Head of caudate nucleus (tissue), 42 donors: ENCODE measurements around the gene USH2A.

Source experiments
- DNase-seq, 42 donors: peaks; one replicate each; pipeline versions ENCODE4 v3.0.0 to v3.0.0-alpha.2; 2020 to 2021; ENCODE audit warnings: mixed read lengths in 7 of 42
- intact Hi-C: fragments of 100-400 bp; cut with DNase I; formaldehyde crosslinking; loops from one replicate; pipeline ENCODE4 v1.15.0; 2022

USH2A gene, protein sequence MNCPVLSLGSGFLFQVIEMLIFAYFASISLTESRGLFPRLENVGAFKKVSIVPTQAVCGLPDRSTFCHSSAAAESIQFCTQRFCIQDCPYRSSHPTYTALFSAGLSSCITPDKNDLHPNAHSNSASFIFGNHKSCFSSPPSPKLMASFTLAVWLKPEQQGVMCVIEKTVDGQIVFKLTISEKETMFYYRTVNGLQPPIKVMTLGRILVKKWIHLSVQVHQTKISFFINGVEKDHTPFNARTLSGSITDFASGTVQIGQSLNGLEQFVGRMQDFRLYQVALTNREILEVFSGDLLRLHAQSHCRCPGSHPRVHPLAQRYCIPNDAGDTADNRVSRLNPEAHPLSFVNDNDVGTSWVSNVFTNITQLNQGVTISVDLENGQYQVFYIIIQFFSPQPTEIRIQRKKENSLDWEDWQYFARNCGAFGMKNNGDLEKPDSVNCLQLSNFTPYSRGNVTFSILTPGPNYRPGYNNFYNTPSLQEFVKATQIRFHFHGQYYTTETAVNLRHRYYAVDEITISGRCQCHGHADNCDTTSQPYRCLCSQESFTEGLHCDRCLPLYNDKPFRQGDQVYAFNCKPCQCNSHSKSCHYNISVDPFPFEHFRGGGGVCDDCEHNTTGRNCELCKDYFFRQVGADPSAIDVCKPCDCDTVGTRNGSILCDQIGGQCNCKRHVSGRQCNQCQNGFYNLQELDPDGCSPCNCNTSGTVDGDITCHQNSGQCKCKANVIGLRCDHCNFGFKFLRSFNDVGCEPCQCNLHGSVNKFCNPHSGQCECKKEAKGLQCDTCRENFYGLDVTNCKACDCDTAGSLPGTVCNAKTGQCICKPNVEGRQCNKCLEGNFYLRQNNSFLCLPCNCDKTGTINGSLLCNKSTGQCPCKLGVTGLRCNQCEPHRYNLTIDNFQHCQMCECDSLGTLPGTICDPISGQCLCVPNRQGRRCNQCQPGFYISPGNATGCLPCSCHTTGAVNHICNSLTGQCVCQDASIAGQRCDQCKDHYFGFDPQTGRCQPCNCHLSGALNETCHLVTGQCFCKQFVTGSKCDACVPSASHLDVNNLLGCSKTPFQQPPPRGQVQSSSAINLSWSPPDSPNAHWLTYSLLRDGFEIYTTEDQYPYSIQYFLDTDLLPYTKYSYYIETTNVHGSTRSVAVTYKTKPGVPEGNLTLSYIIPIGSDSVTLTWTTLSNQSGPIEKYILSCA (N-terminal part only)

GRCh38 chr1:216422821-216423520, at the start of gene USH2A:
TSS of gene USH2A (minus strand) at chr1:216423448. CDS start at chr1:216422336, 1,112 bp downstream.
- DNase-seq, result no peak
- intact Hi-C loops, result no loop called here

DNA sequence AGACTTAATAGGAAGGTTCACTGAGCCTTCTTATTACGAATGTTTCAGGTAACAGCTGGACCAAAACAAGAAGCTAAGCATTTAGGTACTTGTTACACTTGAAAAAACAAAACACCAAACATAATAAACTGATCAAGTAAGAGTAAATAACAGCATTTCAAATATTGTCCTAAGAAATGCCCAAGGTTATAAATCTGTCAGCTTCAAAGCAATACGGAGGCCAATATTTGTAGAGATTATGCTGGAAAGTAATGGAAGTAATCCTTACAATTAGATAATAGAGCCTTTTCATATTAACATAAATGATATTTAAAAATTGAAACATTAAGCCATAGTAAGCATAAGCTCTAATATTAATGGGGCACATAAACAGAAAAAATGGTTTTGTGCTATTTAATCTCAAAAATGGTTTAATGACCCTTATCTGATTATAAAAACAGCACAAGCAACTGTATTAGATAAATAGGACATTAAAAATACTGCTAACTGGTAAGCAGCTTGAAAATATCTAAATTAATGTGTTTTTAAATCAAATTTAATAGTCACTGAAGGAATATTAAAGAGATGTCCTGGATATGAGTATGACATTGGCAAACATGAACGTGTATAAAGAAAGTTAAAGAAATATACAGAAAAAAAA, 43.0 kb upstream of the USH2A start:
- intact Hi-C loops, result no loop called here
- no peak for DNase-seq

DNA sequence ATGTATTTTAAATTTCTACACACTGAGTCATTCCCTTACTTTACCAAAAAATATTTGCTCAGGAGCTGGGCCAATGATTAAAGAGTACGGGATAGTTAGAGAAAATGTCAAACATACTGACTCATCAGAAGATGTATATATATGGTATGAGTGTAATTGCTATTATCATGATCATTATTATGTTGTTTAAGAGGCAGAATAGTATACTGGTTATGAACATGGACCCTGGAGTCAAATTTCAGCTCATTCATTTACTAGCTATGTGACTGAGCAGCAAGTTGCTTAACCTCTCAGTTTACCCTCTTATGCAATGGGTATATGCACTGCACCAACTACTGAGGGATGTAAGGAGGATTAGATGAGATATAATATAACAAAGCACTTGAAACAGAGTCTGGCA, 41.2 kb upstream of the USH2A start:
- no peak for DNase-seq
- intact Hi-C loops, result no loop called here

DNA sequence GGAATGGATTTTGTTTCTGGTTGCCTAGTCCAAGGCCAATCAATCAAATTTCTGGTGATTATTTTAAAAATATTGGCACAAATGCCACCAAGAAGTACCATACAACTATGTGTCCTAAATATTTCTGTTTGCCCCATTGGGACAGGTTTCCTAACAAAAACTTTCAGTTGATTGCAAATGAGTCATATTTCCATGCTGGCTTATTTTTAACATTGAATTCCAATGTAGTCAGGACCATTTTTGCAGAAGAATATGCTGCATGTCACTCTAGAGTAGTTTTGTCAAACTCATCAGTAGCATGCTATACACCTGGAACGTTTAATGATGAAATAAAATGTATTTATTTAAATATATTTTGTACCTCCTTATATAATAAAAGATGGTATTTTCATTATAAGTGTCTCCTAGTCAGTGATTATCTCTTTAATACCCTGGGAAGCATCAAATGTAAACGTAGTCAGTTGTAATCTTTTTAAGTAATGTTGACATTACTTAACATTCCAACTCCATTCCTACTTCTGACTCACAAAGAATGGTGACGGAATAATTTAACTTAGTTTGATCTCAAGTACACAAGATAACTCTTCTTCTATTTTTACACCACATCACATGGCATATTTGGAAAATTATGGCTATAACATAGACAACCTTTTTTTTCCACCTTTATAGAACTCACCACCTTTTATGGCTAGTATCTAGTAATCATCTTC, 39.0 kb upstream of the USH2A start:
- intact Hi-C loops, result no loop called here
- DNase-seq, result no peak

DNA sequence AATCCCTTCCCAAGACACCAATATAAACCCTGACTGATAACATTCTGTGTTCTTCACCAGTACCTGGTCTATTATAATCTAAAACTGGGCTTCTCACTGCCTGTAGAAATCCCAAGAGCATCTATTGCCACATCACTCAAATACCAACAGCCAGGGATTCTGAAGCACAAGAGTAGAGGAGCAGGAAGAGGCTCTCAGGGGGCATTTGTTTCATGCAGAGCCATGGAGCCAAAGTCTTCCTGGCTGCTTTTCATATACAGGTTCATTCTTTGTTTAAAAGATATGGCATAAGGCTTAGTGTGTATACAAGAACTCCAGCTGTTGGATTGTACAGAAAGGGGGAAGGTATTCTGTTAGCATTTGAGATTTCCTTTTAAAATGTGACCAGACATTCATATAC, 38.2 kb upstream of the USH2A start:
- no peak for DNase-seq
- intact Hi-C loops, result no loop called here

- no peak for DNase-seq
Measured at GRCh38 chr1:216459651-216460207, 36.5 kb upstream of the USH2A start.

GRCh38 chr1:216458812-216459211, 35.6 kb upstream of the USH2A start:
- intact Hi-C loops, result no loop called here
- no peak for DNase-seq

More at GRCh38 chr1:216459651-216460207, 36.5 kb upstream of the USH2A start:
- intact Hi-C loops, result no loop called here

GRCh38 chr1:216457356-216457755, 34.1 kb upstream of the USH2A start:
- intact Hi-C loops, result no loop called here
- no peak for DNase-seq

- intact Hi-C loops, result no loop called here
- DNase-seq, result no peak
Measured at GRCh38 chr1:216456682-216457081, 33.4 kb upstream of the USH2A start.

DNA sequence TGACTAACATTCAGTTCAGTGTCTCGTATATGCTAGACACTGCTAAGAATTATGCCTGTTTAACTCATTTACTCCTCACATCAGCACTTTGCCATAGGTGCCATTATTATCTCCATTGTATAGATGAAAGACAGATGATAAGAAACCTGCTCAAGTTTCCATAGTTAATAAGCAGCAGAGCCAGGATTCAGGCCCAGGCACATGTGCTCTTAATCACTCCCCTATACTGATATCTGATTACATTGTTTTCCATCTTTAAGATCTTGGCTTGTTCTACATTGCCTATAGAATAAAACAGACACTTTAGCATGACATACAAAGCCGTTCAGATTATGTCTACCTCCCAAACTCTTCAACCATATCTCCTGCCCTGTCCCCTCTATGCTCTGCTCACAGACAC, 30.5 kb upstream of the USH2A start:
- no peak for DNase-seq
- intact Hi-C loops, result no loop called here

GRCh38 chr1:216450227-216450626, 27.0 kb upstream of the USH2A start:
- no peak for DNase-seq
- intact Hi-C loops, result no loop called here

GRCh38 chr1:216448011-216448510, 24.8 kb upstream of the USH2A start:
- intact Hi-C loops, result no loop called here
- no peak for DNase-seq

DNA sequence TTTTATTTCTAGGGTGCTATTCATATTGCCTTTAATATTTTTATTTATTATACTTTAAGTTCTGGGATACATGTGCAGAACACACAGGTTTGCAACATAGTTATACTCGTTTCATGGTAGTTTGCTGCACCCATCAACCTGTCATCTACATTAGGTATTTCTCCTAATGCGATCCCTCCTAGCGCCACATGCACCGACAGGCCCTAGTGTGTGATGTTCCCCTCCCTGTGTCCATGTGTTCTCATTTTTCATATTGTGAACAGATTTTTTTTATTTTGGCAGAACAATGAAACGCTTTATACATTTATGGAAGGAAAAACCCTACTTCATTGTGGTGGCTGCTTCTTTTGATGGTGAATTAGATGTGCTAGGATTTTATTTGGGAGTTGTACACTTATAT, 14.4 kb upstream of the USH2A start:
- intact Hi-C loops, result no loop called here

GRCh38 chr1:216434232-216434631, 11.0 kb upstream of the USH2A start:
- no peak for DNase-seq
- intact Hi-C loops, result no loop called here

More for the DNA sequence above, 14.4 kb upstream of the USH2A start:
- no peak for DNase-seq

DNA sequence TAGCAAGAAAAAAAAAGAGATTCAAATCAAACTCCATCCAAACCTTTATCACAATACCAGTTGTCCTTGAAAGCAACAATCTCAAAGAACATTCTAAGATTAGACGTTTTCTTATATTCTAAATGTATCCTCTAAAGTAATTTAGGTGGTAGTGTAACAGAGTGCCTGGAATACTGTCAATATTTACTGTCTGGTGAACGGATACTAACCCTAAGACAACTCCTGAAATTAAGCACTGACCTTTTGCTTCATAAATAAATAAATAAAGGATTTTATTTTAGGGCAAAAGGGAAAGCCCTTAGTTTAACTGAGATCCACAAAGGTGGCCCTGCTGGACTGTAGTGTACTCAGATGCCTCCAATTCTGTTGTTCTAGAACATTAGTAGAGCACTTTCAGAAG, 9.9 kb upstream of the USH2A start:
- intact Hi-C loops, result no loop called here
- DNase-seq, result no peak

DNA sequence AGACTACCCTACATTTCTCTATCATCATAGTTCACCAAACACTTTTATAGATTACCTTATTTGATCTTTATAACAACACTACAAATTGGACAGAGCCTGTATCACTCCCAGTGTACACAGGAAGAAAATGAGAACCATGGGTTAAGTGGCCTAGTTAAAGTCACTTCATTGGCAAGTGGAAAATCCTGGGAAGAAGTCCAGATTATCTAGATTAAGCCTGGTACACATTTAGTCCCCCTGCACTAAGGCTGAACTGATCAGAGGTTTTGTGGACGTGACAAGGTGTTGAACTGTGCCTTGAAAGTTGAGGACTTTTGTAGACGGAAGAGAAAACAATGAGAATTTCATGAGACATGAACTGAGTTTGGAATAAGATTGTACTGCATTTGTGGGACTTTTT, 7.5 kb upstream of the USH2A start:
- DNase-seq, result no peak
- intact Hi-C loops, result no loop called here

- intact Hi-C loops, result no loop called here
- DNase-seq, result no peak
Measured at GRCh38 chr1:216425577-216425976, 2.3 kb upstream of the USH2A start.
